Ovary (tissue), 9 donors: ENCODE data around the gene COPRS. TPM values are rescaled to one million over a fixed set of nuclear protein-coding genes. Genes with fewer than 3 reads are reported as not detected.

Source experiments
- DNase-seq, 5 donors: peaks; one replicate each; pipeline ENCODE4 v3.0.0-alpha.2; 2019 to 2020
- H3K27ac ChIP-seq, 2 donors: fragments of 200-600 bp; one replicate each; pipeline versions ENCODE4 v1.5.1 to v1.8.0; 2019 to 2022
- H3K27me3 ChIP-seq: fragments of 200-600 bp; one replicate; pipeline ENCODE4 v1.8.0; 2022
- H3K36me3 ChIP-seq: fragments of 200-600 bp; sonication (generic); one replicate; pipeline ENCODE4 v1.5.1; 2019
- H3K4me1 ChIP-seq: one replicate; pipeline ENCODE4 v1.8.1; 2013; ENCODE audit warnings: mild to moderate bottlenecking, moderate library complexity; ENCODE audit not compliant: insufficient read depth
- H3K4me3 ChIP-seq: fragments of 200-600 bp; sonication (generic); one replicate; pipeline ENCODE4 v1.5.1; 2017
- H3K9me3 ChIP-seq, 2 donors: fragments of 200-600 bp in 1 of 2; sonication (generic) in 1 of 2; one replicate each; pipeline versions ENCODE4 v1.5.1 to v1.8.1; 2013 to 2019; ENCODE audit warnings: mild to moderate bottlenecking in 1 of 2, moderate library complexity in 1 of 2
- CTCF ChIP-seq, 3 donors: fragments of 450-650 bp in 2 of 3; fragments of 200-600 bp in 1 of 3; IDR thresholded peaks; one replicate each; pipeline versions ENCODE4 v1.5.1 to v1.8.0; 2016 to 2022; ENCODE audit warnings: antibody characterized with exemption in 3 of 3, mild to moderate bottlenecking in 1 of 3
- EP300 ChIP-seq: sonication (generic); formaldehyde crosslinking; IDR thresholded peaks from one replicate; pipeline ENCODE4 v1.6.1; 2017; ENCODE audit warnings: antibody characterized with exemption
- POLR2A ChIP-seq: fragments of 450-650 bp; IDR thresholded peaks from one replicate; pipeline ENCODE4 v1.6.1; 2017; ENCODE audit warnings: antibody characterized with exemption, mild to moderate bottlenecking, moderate library complexity
- WGBS, 3 donors: extraction: QIAGEN DNeasy Blood & Tissue Kit in 1 of 3; methylation state at CpG; one replicate each; pipeline versions ENCODE4 v1.1.5 to v1.1.7; 2013 to 2017; 5-methylcytosine and 5-hydroxymethylcytosine counted together
- intact Hi-C, 4 donors: fragments of 100-400 bp; cut with DNase I; formaldehyde crosslinking; loops; one replicate each; pipeline versions ENCODE4 v1.11.0 to v1.15.1; 2022 to 2023
- polyA plus RNA-seq, 2 donors: library from polyadenylated mRNA; stranded (reverse); fragments of 200-250 nt in 1 of 2; fragments of 350-450 nt in 1 of 2; fragmentation: Illumina TruSeq in 1 of 2; extraction: RNeasy Lipid Tissue Mini Kit (QIAGEN cat#74804) in 1 of 2; gene quantifications; one replicate each; pipeline ENCODE4 v1.2.3, GENCODE V29; 2013 to 2014
- total RNA-seq, 7 donors: library from RNA; depleted of rRNA in 2 of 7; stranded (reverse); fragments of >200 nt in 2 of 7; fragmentation: NEBNext Ultra II Directional in 3 of 7; extraction: Animal tissue kit (Norgen Biotek cat#: 25700) in 3 of 7; gene quantifications; one replicate each; pipeline versions ENCODE4 v1.1.0 to v1.2.4, GENCODE V29; 2016 to 2023
- donor health status: DM: no; HTN: no; CAD: no; lungs with moderate emphysema.
- donor health status: DM: no; HTN: no; CAD: no.
- donor health status: Bipolar disorder and iron deficiency.
- donor health status: DM: yes; HTN: yes; CAD: no.
- donor health status: DM: no; HTN: no; CAD: no.
- donor health status: DM: yes; HTN: yes; CAD: no.

Gene COPRS
- total and polyA plus RNA-seq, 9 donors, result 43.7 to 116 (median 53.9) TPM

GRCh38 chr17:31856750-31857149 is 2.3 kb downstream of the COPRS start:
- Histone ChIP-seq H3K27me3 (no peaks in the 10 kb centered on the region), H3K4me3 (no peak overlapping the region), H3K9me3 (no peaks in the 10 kb centered on the region), H3K4me1 (peaks cover 3% of the 10 kb centered on the region), H3K27ac (no peak overlapping the region), H3K36me3 (no peaks in the 10 kb centered on the region)
- intact Hi-C loops, result no loop called here
- WGBS, 3 donors, result 93 to 94% (median 93%) methylated on average over 4 of the region's 4 CpGs
- no peak for DNase-seq
- TF ChIP-seq POLR2A (no peak), EP300 (no peak), CTCF (IDR thresholded peaks at IDR 0.05) (no peak)

GRCh38 chr17:31854672-31855071 is 4.4 kb downstream of the COPRS start:
- intact Hi-C loops, result no loop called here
- Histone ChIP-seq H3K27ac (no peak overlapping the region), H3K4me1 (peaks cover 3% of the 10 kb centered on the region), H3K9me3 (no peaks in the 10 kb centered on the region), H3K27me3 (no peaks in the 10 kb centered on the region), H3K4me3 (no peak overlapping the region), H3K36me3 (no peaks in the 10 kb centered on the region)
- TF ChIP-seq POLR2A, result no peak
- no peak for TF ChIP-seq CTCF (IDR thresholded peaks at IDR 0.05)
- no peak for TF ChIP-seq EP300
- DNase-seq, result no peak
- 94 to 97% (median 97%) methylated on average over 2 of the region's 2 CpGs for WGBS, 3 donors

GRCh38 chr17:31853911-31854470 is 5.1 kb downstream of the COPRS start:
- no peak overlapping the region for H3K27ac ChIP-seq
- H3K27me3 ChIP-seq, result no peaks in the 10 kb centered on the region
- DNase-seq, result no peak
- no peaks in the 10 kb centered on the region for H3K36me3 ChIP-seq
- H3K4me1 ChIP-seq, result peaks cover 3% of the 10 kb centered on the region
- H3K9me3 ChIP-seq, result no peaks in the 10 kb centered on the region
- H3K4me3 ChIP-seq, result no peak overlapping the region
- TF ChIP-seq POLR2A, result no peak
- no peak for TF ChIP-seq EP300
- TF ChIP-seq CTCF (IDR thresholded peaks at IDR 0.05), result no peak
- WGBS, 3 donors, result 72 to 86% (median 77%) methylated on average over 7 of the region's 7 CpGs
- intact Hi-C loops, result no loop called here

- H3K4me3 ChIP-seq, result no peak overlapping the region
- intact Hi-C loops, result loop anchor here in 3 of 4 donors (5.0 to 10.0 kb wide), 2 partner anchors 283 to 410 kb away; no protein-coding TSS in a partner anchor
- no peaks in the 10 kb centered on the region for H3K27me3 ChIP-seq
- TF ChIP-seq EP300, result no peak
- TF ChIP-seq POLR2A, result no peak
- no peak for TF ChIP-seq CTCF (IDR thresholded peaks at IDR 0.05)
- H3K27ac ChIP-seq, result no peak overlapping the region
- H3K36me3 ChIP-seq, result no peaks in the 10 kb centered on the region
- no peaks in the 10 kb centered on the region for H3K9me3 ChIP-seq
- 43 to 60% (median 47%) methylated on average over 3 of the region's 3 CpGs for WGBS, 3 donors
- peaks cover 8% of the 10 kb centered on the region for H3K4me1 ChIP-seq
- DNase-seq, result no peak
These were observed 13.8 kb downstream of the COPRS start for GRCh38 chr17:31845291-31845690.
